WTC11 (cell line): ENCODE data around the gene DGKK. TPM values are rescaled to one million over a fixed set of nuclear protein-coding genes. Genes with fewer than 3 reads are reported as not detected.

Experiments used
- ATAC-seq: fragments of 200-7000 bp; cut with Tn5 transposase; 2 replicates; pipeline ENCODE4 v1.10.0; 2021; ENCODE audit warnings: mild to moderate bottlenecking, moderate library complexity
- CTCF ChIA-PET: fragments of 300-600 bp; sonication (Branson Sonifier 250); formaldehyde crosslinking; loops from one replicate; lab custom pipeline; 2021; ENCODE audit warnings: antibody characterized with exemption; lab: Charles Lee
- POLR2A ChIA-PET: fragments of 350-600 bp; sonication (Branson Sonifier 250); formaldehyde crosslinking; loops from one replicate; lab custom pipeline; 2021; ENCODE audit warnings: antibody characterized with exemption; lab: Charles Lee
- DNase-seq: peaks from one replicate; pipeline ENCODE4 v3.0.0; 2021; ENCODE audit warnings: low spot score
- H3K27ac Mint-ChIP-seq: 2 replicates; pipeline ENCODE4 v1.8.0; 2021; ENCODE audit warnings: mixed read lengths
- H3K27me3 Mint-ChIP-seq: 2 replicates; pipeline ENCODE4 v1.8.0; 2021; ENCODE audit warnings: low read depth, mild to moderate bottlenecking, moderate library complexity, mixed read lengths
- H3K36me3 Mint-ChIP-seq: 2 replicates; pipeline ENCODE4 v1.8.0; 2021; ENCODE audit warnings: mixed read lengths
- H3K4me1 Mint-ChIP-seq: 2 replicates; pipeline ENCODE4 v1.8.0; 2022; ENCODE audit warnings: mixed read lengths
- H3K4me3 Mint-ChIP-seq: 2 replicates; pipeline ENCODE4 v1.8.0; 2021; ENCODE audit warnings: mild to moderate bottlenecking, moderate library complexity, mixed read lengths
- H3K9me3 Mint-ChIP-seq: 2 replicates; pipeline ENCODE4 v1.8.0; 2021; ENCODE audit warnings: mixed read lengths
- ATF2 ChIP-seq: sonication (generic); formaldehyde crosslinking; IDR thresholded peaks from 2 replicates; pipeline ENCODE4 v1.8.1; 2022; ENCODE audit warnings: low read depth, missing genetic modification reagents, borderline replicate concordance
- CBFB ChIP-seq: sonication (generic); formaldehyde crosslinking; IDR thresholded peaks from 2 replicates; pipeline ENCODE4 v1.8.1; 2022; ENCODE audit warnings: mild to moderate bottlenecking, low read depth, missing genetic modification reagents
- E2F5 ChIP-seq: sonication (generic); formaldehyde crosslinking; IDR thresholded peaks from 2 replicates; pipeline ENCODE4 v1.8.1; 2022; ENCODE audit warnings: mild to moderate bottlenecking, moderate library complexity, missing genetic modification reagents
- EMX1 ChIP-seq: fragments of 250-450 bp; sonication (Bioruptor Pico); IDR thresholded peaks from 2 replicates; pipeline ENCODE4 v1.8.0; 2021; ENCODE audit warnings: mild to moderate bottlenecking
- ESRRA ChIP-seq: sonication (generic); formaldehyde crosslinking; IDR thresholded peaks from 2 replicates; pipeline ENCODE4 v1.8.1; 2022; ENCODE audit warnings: mild to moderate bottlenecking, missing genetic modification reagents, borderline replicate concordance
- FOXP4 ChIP-seq: sonication (generic); formaldehyde crosslinking; IDR thresholded peaks from 2 replicates; pipeline ENCODE4 v1.8.0; 2022; ENCODE audit warnings: mild to moderate bottlenecking, missing genetic modification reagents
- IRF2 ChIP-seq: sonication (generic); formaldehyde crosslinking; IDR thresholded peaks from 2 replicates; pipeline ENCODE4 v1.8.0; 2022; ENCODE audit warnings: low read depth, missing genetic modification reagents, borderline replicate concordance
- JAZF1 ChIP-seq: fragments of 250-450 bp; sonication (Bioruptor Pico); IDR thresholded peaks from 2 replicates; pipeline ENCODE4 v1.9.0; 2021; ENCODE audit warnings: moderate library complexity, mild to moderate bottlenecking, inconsistent platforms
- JUN ChIP-seq: sonication (generic); formaldehyde crosslinking; IDR thresholded peaks from 2 replicates; pipeline ENCODE4 v1.8.0; 2023; ENCODE audit warnings: mild to moderate bottlenecking, missing genetic modification reagents
- MYBL2 ChIP-seq: sonication (generic); formaldehyde crosslinking; IDR thresholded peaks from 2 replicates; pipeline ENCODE4 v1.8.1; 2023; ENCODE audit warnings: mild to moderate bottlenecking, moderate library complexity, missing genetic modification reagents
- NFATC4 ChIP-seq: fragments of 250-450 bp; sonication (Bioruptor Pico); IDR thresholded peaks from 2 replicates; pipeline ENCODE4 v1.9.0; 2021; ENCODE audit warnings: mild to moderate bottlenecking
- NR2C2 ChIP-seq: sonication (generic); formaldehyde crosslinking; IDR thresholded peaks from 2 replicates; pipeline ENCODE4 v1.8.0; 2022; ENCODE audit warnings: mild to moderate bottlenecking, missing genetic modification reagents
- SP1 ChIP-seq: sonication (generic); formaldehyde crosslinking; conservative IDR thresholded peaks from 2 replicates; pipeline ENCODE4 v1.8.1; 2022; ENCODE audit warnings: missing genetic modification reagents
- STAT6 ChIP-seq: sonication (generic); formaldehyde crosslinking; conservative IDR thresholded peaks from 2 replicates; pipeline ENCODE4 v1.8.1; 2023; ENCODE audit warnings: mild to moderate bottlenecking, low read depth, missing genetic modification reagents, moderate library complexity
- TCF7 ChIP-seq: sonication (generic); formaldehyde crosslinking; IDR thresholded peaks from 2 replicates; pipeline ENCODE4 v1.8.0; 2022; ENCODE audit warnings: mild to moderate bottlenecking, low read depth, missing genetic modification reagents, moderate library complexity
- TP53 ChIP-seq: sonication (generic); formaldehyde crosslinking; IDR thresholded peaks from 2 replicates; pipeline ENCODE4 v1.8.1; 2023; ENCODE audit warnings: mild to moderate bottlenecking, missing genetic modification reagents
- ZBTB43 ChIP-seq: sonication (generic); formaldehyde crosslinking; IDR thresholded peaks from 2 replicates; pipeline ENCODE4 v1.8.1; 2023; ENCODE audit warnings: mild to moderate bottlenecking, missing genetic modification reagents
- ZNF416 ChIP-seq: fragments of 250-450 bp; sonication (Bioruptor Pico); IDR thresholded peaks from 2 replicates; pipeline ENCODE4 v1.9.0; 2021; ENCODE audit warnings: mild to moderate bottlenecking, inconsistent platforms
- total RNA-seq: library from RNA; stranded (reverse); gene quantifications from 3 replicates; pipeline ENCODE4 v1.2.3, GENCODE V29; 2021

Gene DGKK
- total RNA-seq, 1 experiment from 2014 or later = 1.9 TPM

- TF ChIP-seq TCF7 (CRISPR knock-in tag) = no peak
- no peak for TF ChIP-seq ZNF416 (CRISPR knock-in tag)
- no peak for TF ChIP-seq ESRRA (CRISPR knock-in tag)
- no peak for TF ChIP-seq MYBL2
- TF ChIP-seq JUN (CRISPR knock-in tag) = no peak
- TF ChIP-seq JAZF1 = no peak
- TF ChIP-seq TP53 = no peak
Measured at GRCh38 chrX:50386520-50386919, 84.1 kb downstream of the DGKK start (continued).

GRCh38 chrX:50381729-50382415 lies 88.8 kb downstream of the DGKK start:
- Mint-ChIP-seq H3K4me1 (no peaks in the 10 kb centered on the region), H3K4me3 (no peak overlapping the region), H3K9me3 (no peaks in the 10 kb centered on the region), H3K36me3 (peaks cover 3% of the 10 kb centered on the region; the same call in 1 of the 2 replicates), H3K27ac (no peak overlapping the region), H3K27me3 (no peaks in the 10 kb centered on the region)
- CTCF ChIA-PET = no interaction called here
- no peak for ATAC-seq
- no peak for TF ChIP-seq SP1 (CRISPR knock-in tag)
- TF ChIP-seq STAT6 = no peak
- no peak for TF ChIP-seq ZNF416 (CRISPR knock-in tag)
- no peak for TF ChIP-seq EMX1
- DNase-seq = no peak
- POLR2A ChIA-PET = no interaction called here

GRCh38 chrX:50375481-50376267 lies 95.0 kb downstream of the DGKK start:
- ChIA-PET CTCF (no interaction called here), POLR2A (no interaction called here)
- TF ChIP-seq IRF2 (CRISPR knock-in tag) = no peak
- TF ChIP-seq ATF2 = no peak
- no peak for TF ChIP-seq E2F5 (CRISPR knock-in tag)
- no peak for TF ChIP-seq NR2C2
- peaks cover 7% of the 10 kb centered on the region; the same call in 1 of the 2 replicates for H3K36me3 Mint-ChIP-seq
- H3K4me1 Mint-ChIP-seq = no peaks in the 10 kb centered on the region
- ATAC-seq (no peak), DNase-seq (no peak)
- H3K27ac Mint-ChIP-seq = no peak overlapping the region
- no peaks in the 10 kb centered on the region for H3K27me3 Mint-ChIP-seq
- no peaks in the 10 kb centered on the region for H3K9me3 Mint-ChIP-seq
- H3K4me3 Mint-ChIP-seq = no peak overlapping the region

- DNase-seq (no peak), ATAC-seq (no peak)
- 0 out of 2 replicates have a peak, but pooled peaks cover 3% of the 10 kb centered on the region for H3K36me3 Mint-ChIP-seq
- POLR2A ChIA-PET = no interaction called here
- no peak overlapping the region for H3K27ac Mint-ChIP-seq
- CTCF ChIA-PET = interaction anchor here (0.6 kb wide), 1 partner anchor 1165 kb away, joined by 5 read pairs; no protein-coding TSS in a partner anchor
- H3K27me3 Mint-ChIP-seq = no peaks in the 10 kb centered on the region
- H3K4me1 Mint-ChIP-seq = no peaks in the 10 kb centered on the region
- no peak overlapping the region for H3K4me3 Mint-ChIP-seq
- no peaks in the 10 kb centered on the region for H3K9me3 Mint-ChIP-seq
- TF ChIP-seq CBFB (CRISPR knock-in tag) (no peak), ZBTB43 (CRISPR knock-in tag) (no peak), ATF2 (no peak), NFATC4 (no peak), FOXP4 (no peak)
Measured at GRCh38 chrX:50372966-50373365, 97.7 kb downstream of the DGKK start.
